Ishikawa (cell line): ENCODE measurements around the gene CA12.

ENCODE experiments used
- CEBPB ChIP-seq: IDR thresholded peaks from 2 replicates; pipeline ENCODE4 v1.6.1; 2012
- CREB1 ChIP-seq: IDR thresholded peaks from 2 replicates; pipeline ENCODE4 v1.6.1; 2012; ENCODE audit warnings: low read depth
- EGR1 ChIP-seq: IDR thresholded peaks from 2 replicates; pipeline ENCODE4 v1.6.1; 2012
- EP300 ChIP-seq: IDR thresholded peaks from 2 replicates; pipeline ENCODE4 v1.6.1; 2012; ENCODE audit warnings: borderline replicate concordance
- FOXM1 ChIP-seq: IDR thresholded peaks from 2 replicates; pipeline ENCODE4 v1.6.1; 2012; ENCODE audit warnings: low read depth, borderline replicate concordance
- MAX ChIP-seq: IDR thresholded peaks from 2 replicates; pipeline ENCODE4 v1.6.1; 2012
- NFIC ChIP-seq: IDR thresholded peaks from 2 replicates; pipeline ENCODE4 v1.6.1; 2012
- RAD21 ChIP-seq: IDR thresholded peaks from 2 replicates; pipeline ENCODE4 v1.6.1; 2012; ENCODE audit warnings: low read depth
- REST ChIP-seq: IDR thresholded peaks from 2 replicates; pipeline ENCODE4 v1.6.1; 2012; ENCODE audit warnings: low read depth, mild to moderate bottlenecking
- TAF1 ChIP-seq: IDR thresholded peaks from 2 replicates; pipeline ENCODE4 v1.6.1; 2012; ENCODE audit warnings: low read depth, mild to moderate bottlenecking
- TCF12 ChIP-seq: IDR thresholded peaks from 2 replicates; pipeline ENCODE4 v1.6.1; 2012; ENCODE audit warnings: low read depth
- TEAD4 ChIP-seq: IDR thresholded peaks from 2 replicates; pipeline ENCODE4 v1.6.1; 2012
- USF1 ChIP-seq: IDR thresholded peaks from 2 replicates; pipeline ENCODE4 v1.6.1; 2012
- YY1 ChIP-seq: IDR thresholded peaks from 2 replicates; pipeline ENCODE4 v1.6.1; 2012; ENCODE audit warnings: low read depth
- ZBTB7A ChIP-seq: IDR thresholded peaks from 2 replicates; pipeline ENCODE4 v1.6.1; 2012; ENCODE audit warnings: low read depth

Gene CA12

GRCh38 chr15:63374686-63375520, 6.7 kb downstream of the CA12 start:
- no peak for TF ChIP-seq TAF1
- peak; percentile 65 for TF ChIP-seq NFIC
- peak; percentile 5; the same call in 1 of the 2 replicates for TF ChIP-seq RAD21
- TF ChIP-seq YY1, result no peak
- TF ChIP-seq TCF12, result peak; percentile 60
- TF ChIP-seq ZBTB7A, result no peak
- no peak for TF ChIP-seq EGR1
- TF ChIP-seq TEAD4, result peak; percentile 35; the same call in 1 of the 2 replicates
- TF ChIP-seq FOXM1, result no peak

GRCh38 chr15:63373866-63374548, 7.6 kb downstream of the CA12 start:
- TF ChIP-seq MAX, result no peak
- TF ChIP-seq CEBPB, result no peak
- no peak for TF ChIP-seq ZBTB7A
- TF ChIP-seq EGR1, result no peak
- TF ChIP-seq USF1, result no peak
- TF ChIP-seq RAD21, result no peak
- TF ChIP-seq REST, result no peak
- TF ChIP-seq TEAD4, result no peak
- TF ChIP-seq CREB1, result no peak
- TF ChIP-seq TCF12, result no peak
- TF ChIP-seq FOXM1, result no peak
- no peak for TF ChIP-seq YY1
- no peak for TF ChIP-seq NFIC
- no peak for TF ChIP-seq EP300
- TF ChIP-seq TAF1, result no peak

- TF ChIP-seq RAD21 (no peak), EP300 (peak; percentile 35; the same call in 1 of the 2 replicates), NFIC (peak; percentile 35; the same call in 1 of the 2 replicates), TCF12 (peak; percentile 53; the same call in 1 of the 2 replicates)
These were observed 8.3 kb downstream of the CA12 start for GRCh38 chr15:63373330-63373729.

- TF ChIP-seq YY1, result no peak
- TF ChIP-seq NFIC, result no peak
- no peak for TF ChIP-seq EP300
- TF ChIP-seq TCF12, result no peak
- TF ChIP-seq MAX, result no peak
- no peak for TF ChIP-seq EGR1
- TF ChIP-seq REST, result no peak
- TF ChIP-seq TEAD4, result no peak
- TF ChIP-seq ZBTB7A, result no peak
- no peak for TF ChIP-seq TAF1
- no peak for TF ChIP-seq USF1
- no peak for TF ChIP-seq CREB1
- no peak for TF ChIP-seq FOXM1
- TF ChIP-seq CEBPB, result no peak
- TF ChIP-seq RAD21, result no peak
These were observed 8.9 kb downstream of the CA12 start for GRCh38 chr15:63372753-63373152.

GRCh38 chr15:63372018-63372705, 9.5 kb downstream of the CA12 start:
- TF ChIP-seq NFIC (0 out of 2 replicates have a peak, but pooled peaks have one; percentile 18), RAD21 (no peak), EGR1 (no peak), TAF1 (no peak), CEBPB (no peak), USF1 (0 out of 2 replicates have a peak, but pooled peaks have one; percentile 2), CREB1 (no peak), EP300 (0 out of 2 replicates have a peak, but pooled peaks have one; percentile 37), MAX (peak; percentile 57; the same call in 1 of the 2 replicates)
